Epithelial cell of esophagus (primary cell): ENCODE measurements around the gene OR4M1.
"Not testable (repeated sequence)": the region's sequence is repeated elsewhere in the genome, so short reads cannot be mapped to it uniquely, and the experiment has no call there.

ENCODE experiments used
- DNase-seq: peaks from one replicate; pipeline ENCODE4 v3.0.0; 2010; ENCODE audit warnings: low read depth
- H3K4me3 ChIP-seq: 2 replicates; pipeline ENCODE4 v1.5.1; 2011; ENCODE audit warnings: mild to moderate bottlenecking, low read length, control low read depth
- CTCF ChIP-seq: IDR thresholded peaks from 2 replicates; pipeline ENCODE4 v1.5.1; 2011; ENCODE audit warnings: low read depth, mild to moderate bottlenecking, low read length, control low read depth, inconsistent platforms; ENCODE audit not compliant: insufficient read depth; ENCODE audit errors: missing control alignments

The OR4M1 gene

GRCh38 chr14:19773204-19773603, at the start of gene OR4M1:
TSS of gene OR4M1 (plus strand) at chr14:19773504. CDS start at chr14:19780323, 6,819 bp downstream.
- not testable (repeated sequence) for H3K4me3 ChIP-seq, DNase-seq

- no peak overlapping the region for H3K4me3 ChIP-seq
- DNase-seq = no peak
- TF ChIP-seq CTCF = no peak
Observed at GRCh38 chr14:19729359-19729758, 43.9 kb upstream of the OR4M1 start.

GRCh38 chr14:19729763-19730162, 43.5 kb upstream of the OR4M1 start:
- TF ChIP-seq CTCF = no peak
- DNase-seq = no peak
- H3K4me3 ChIP-seq = no peak overlapping the region

- DNase-seq, H3K4me3 ChIP-seq: not testable (repeated sequence)
Observed at GRCh38 chr14:19733893-19734292, 39.4 kb upstream of the OR4M1 start.

- H3K4me3 ChIP-seq = no peak within 1 kb of the TSS
- TF ChIP-seq CTCF = no peak
Observed at GRCh38 chr14:19743256-19743655, 30.0 kb upstream of the OR4M1 start, which contains the start of gene OR4Q3. TSS of gene OR4Q3 (plus strand) at chr14:19743571.

GRCh38 chr14:19752316-19752715, 21.0 kb upstream of the OR4M1 start:
- H3K4me3 ChIP-seq, DNase-seq: not testable (repeated sequence)

More at GRCh38 chr14:19743256-19743655, 30.0 kb upstream of the OR4M1 start, which contains the start of gene OR4Q3:
- no peak for DNase-seq

GRCh38 chr14:19754172-19754571, 19.1 kb upstream of the OR4M1 start:
- no peak for TF ChIP-seq CTCF
- H3K4me3 ChIP-seq = no peak overlapping the region
- no peak for DNase-seq

- DNase-seq, H3K4me3 ChIP-seq: not testable (repeated sequence)
Observed at GRCh38 chr14:19771491-19771890, 1.8 kb upstream of the OR4M1 start.

GRCh38 chr14:19771895-19772430, 1.3 kb upstream of the OR4M1 start:
- TF ChIP-seq CTCF = no peak
- no peak overlapping the region for H3K4me3 ChIP-seq
- no peak for DNase-seq

- not testable (repeated sequence) for DNase-seq, H3K4me3 ChIP-seq
Observed at GRCh38 chr14:19772454-19772853, 850 bp upstream of the OR4M1 start.
